MCF 10A (cell line): Measurements from ENCODE around the gene LRMDA. TPM values are rescaled to one million over a fixed set of nuclear protein-coding genes. Genes with fewer than 3 reads are reported as not detected.

Experiments used
- BruUV-seq: library from RNA; stranded (reverse); fragments of 400-500 nt; replicated peaks from 2 replicates; lab custom pipeline; 2021; lab: Mats Ljungman, UMichigan
- CTCF ChIA-PET: fragments of 300-600 bp; sonication (Branson Sonifier 250); formaldehyde crosslinking; extraction: SDS; loops from one replicate; lab custom pipeline; 2021; ENCODE audit warnings: antibody characterized with exemption, inconsistent platforms; lab: Yijun Ruan, JAX
- POLR2A ChIA-PET: fragments of 300-600, 350-650 bp; sonication (Branson Sonifier 250); formaldehyde crosslinking; extraction: SDS; loops from one replicate; lab custom pipeline; 2020; ENCODE audit warnings: antibody characterized with exemption, inconsistent platforms; lab: Yijun Ruan, JAX
- DNase-seq: peaks from one replicate; pipeline ENCODE4 v3.0.0-alpha.2; 2018; ENCODE audit not compliant: unreplicated experiment
- H3K27ac Mint-ChIP-seq: one replicate; pipeline ENCODE4 v1.8.0; 2022; ENCODE audit warnings: mild to moderate bottlenecking, low read depth, mixed read lengths; ENCODE audit not compliant: unreplicated experiment
- H3K27me3 Mint-ChIP-seq: one replicate; pipeline ENCODE4 v1.8.0; 2022; ENCODE audit warnings: mixed read lengths; ENCODE audit not compliant: insufficient read depth, unreplicated experiment
- H3K36me3 Mint-ChIP-seq: one replicate; pipeline ENCODE4 v1.8.0; 2022; ENCODE audit warnings: mild to moderate bottlenecking, moderate library complexity, mixed read lengths; ENCODE audit not compliant: insufficient read depth, unreplicated experiment
- H3K4me1 Mint-ChIP-seq: one replicate; pipeline ENCODE4 v1.8.0; 2022; ENCODE audit warnings: mixed read lengths; ENCODE audit not compliant: insufficient read depth, unreplicated experiment
- H3K4me3 Mint-ChIP-seq: one replicate; pipeline ENCODE4 v1.8.0; 2022; ENCODE audit warnings: mild to moderate bottlenecking, moderate library complexity, mixed read lengths; ENCODE audit not compliant: unreplicated experiment
- H3K9me3 Mint-ChIP-seq: one replicate; pipeline ENCODE4 v1.8.0; 2022; ENCODE audit warnings: mixed read lengths; ENCODE audit not compliant: unreplicated experiment
- CTCF ChIP-seq: fragments of 200-600 bp; IDR thresholded peaks from one replicate; pipeline ENCODE4 v1.8.0; 2022; ENCODE audit warnings: antibody characterized with exemption, mild to moderate bottlenecking; ENCODE audit not compliant: unreplicated experiment
- intact Hi-C: fragments of 100-400 bp; cut with micrococcal nuclease; formaldehyde crosslinking; loops from 2 replicates; pipeline ENCODE4 v1.14.1; 2022
- total RNA-seq: library from RNA; stranded (reverse); gene quantifications from 2 replicates; pipeline ENCODE4 v1.2.3, GENCODE V29; 2022

The LRMDA gene
- total RNA-seq, 1 experiment from 2014 or later = not detected

DNA sequence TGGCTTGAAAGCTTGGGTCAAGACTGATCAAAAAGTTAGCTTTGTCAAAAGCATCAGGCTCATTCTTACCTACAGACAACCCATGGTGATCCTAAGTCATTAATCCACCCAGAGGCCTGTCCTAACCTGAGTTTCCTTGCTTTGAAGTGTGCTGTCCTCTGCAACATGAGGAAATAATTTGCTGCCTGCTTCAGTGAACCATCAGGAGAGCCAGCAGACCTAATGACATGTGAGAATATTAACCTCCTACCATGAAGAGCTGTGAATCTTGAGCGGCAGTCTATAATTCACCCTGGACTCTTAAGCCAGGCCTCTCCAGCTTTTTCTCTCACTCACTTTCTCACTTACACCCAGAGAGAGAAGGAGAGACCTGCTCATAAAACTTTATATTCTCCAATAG, 590.0 kb downstream of the LRMDA start:
- Mint-ChIP-seq H3K27ac (no peak overlapping the region), H3K4me1 (no peaks in the 10 kb centered on the region), H3K4me3 (no peak overlapping the region), H3K27me3 (no peaks in the 10 kb centered on the region), H3K9me3 (no peaks in the 10 kb centered on the region), H3K36me3 (no peaks in the 10 kb centered on the region)
- no peak for TF ChIP-seq CTCF
- BruUV-seq = no TSS peak
- ChIA-PET CTCF (interaction anchor here (0.8 kb wide), 1 partner anchor 964 kb away, joined by 4 read pairs; no protein-coding TSS in a partner anchor), POLR2A (interaction anchor here (0.7 kb wide), 1 partner anchor 1905 kb away, joined by 3 read pairs; no protein-coding TSS in a partner anchor)
- no peak for DNase-seq
- intact Hi-C loops = no loop called here

GRCh38 chr10:76022366-76022765, 590.9 kb downstream of the LRMDA start:
- POLR2A ChIA-PET = interaction anchor here (0.6 kb wide), 1 partner anchor 12 kb away, joined by 3 read pairs; no protein-coding TSS in a partner anchor

GRCh38 chr10:76023007-76023406, 591.6 kb downstream of the LRMDA start:
- ChIA-PET CTCF (no interaction called here), POLR2A (interaction anchor here (0.6 to 1.4 kb wide), 2 partner anchors 13 to 30 kb away, joined by 3 to 4 read pairs; no protein-coding TSS in a partner anchor)
- H3K4me1 Mint-ChIP-seq = no peaks in the 10 kb centered on the region
- no TSS peak for BruUV-seq
- no peak overlapping the region for H3K4me3 Mint-ChIP-seq
- no peaks in the 10 kb centered on the region for H3K27me3 Mint-ChIP-seq
- DNase-seq = no peak
- no peaks in the 10 kb centered on the region for H3K9me3 Mint-ChIP-seq
- intact Hi-C loops = no loop called here
- H3K36me3 Mint-ChIP-seq = no peaks in the 10 kb centered on the region
- H3K27ac Mint-ChIP-seq = no peak overlapping the region
- TF ChIP-seq CTCF = no peak

More at GRCh38 chr10:76022366-76022765, 590.9 kb downstream of the LRMDA start:
- H3K27me3 Mint-ChIP-seq = no peaks in the 10 kb centered on the region
- no peak for TF ChIP-seq CTCF
- CTCF ChIA-PET = no interaction called here
- no peaks in the 10 kb centered on the region for H3K36me3 Mint-ChIP-seq
- H3K9me3 Mint-ChIP-seq = no peaks in the 10 kb centered on the region
- no TSS peak for BruUV-seq
- no peaks in the 10 kb centered on the region for H3K4me1 Mint-ChIP-seq
- DNase-seq = no peak
- intact Hi-C loops = no loop called here
- H3K4me3 Mint-ChIP-seq = no peak overlapping the region
- H3K27ac Mint-ChIP-seq = no peak overlapping the region

GRCh38 chr10:76024460-76025123, 593.2 kb downstream of the LRMDA start:
- no peaks in the 10 kb centered on the region for H3K9me3 Mint-ChIP-seq
- no TSS peak for BruUV-seq
- H3K27ac Mint-ChIP-seq = no peak overlapping the region
- TF ChIP-seq CTCF = no peak
- ChIA-PET CTCF (interaction anchor here (0.8 to 4.1 kb wide), 3 partner anchors 12 to 623 kb away, joined by 3 to 44 read pairs (median 3); partner anchors contain the start of gene ZNF503), POLR2A (no interaction called here)
- DNase-seq = no peak
- no peaks in the 10 kb centered on the region for H3K27me3 Mint-ChIP-seq
- no peak overlapping the region for H3K4me3 Mint-ChIP-seq
- H3K4me1 Mint-ChIP-seq = no peaks in the 10 kb centered on the region
- intact Hi-C loops = no loop called here
- no peaks in the 10 kb centered on the region for H3K36me3 Mint-ChIP-seq
